Measurements from ENCODE around the gene GPR153. TPM values are rescaled to one million over a fixed set of nuclear protein-coding genes. Genes with fewer than 3 reads are reported as not detected.

The GPR153 gene
- total and polyA plus RNA-seq, 2 of the 8 experiments (the other 6 are each of a cell fraction or from before 2014, with no cell fraction given), result 5.7 to 8.1 TPM

- TF ChIP-seq CHD7 (IDR thresholded peaks at IDR 0.05; ENCODE audit: insufficient replicate concordance, low read length), result no peak
These were observed 51.0 kb downstream of the GPR153 start (continued) for GRCh38 chr1:6209661-6210580.

Measured in H1 (cell line).